H9 (cell line): ENCODE measurements around the gene THOC2. TPM values are rescaled to one million over a fixed set of nuclear protein-coding genes. Genes with fewer than 3 reads are reported as not detected.

Experiments
- DNase-seq: peaks from one replicate; pipeline ENCODE4 v3.0.0-alpha.2; 2017
- H2AFZ ChIP-seq: one replicate; pipeline ENCODE4 v1.6.1; 2013; ENCODE audit warnings: mild to moderate bottlenecking, low read length, control low read depth, moderate library complexity
- H2AK5ac ChIP-seq: 2 replicates; pipeline ENCODE4 v1.6.1; 2013; ENCODE audit warnings: low read length, control low read depth, mixed read lengths; ENCODE audit not compliant: insufficient read length
- H2BK120ac ChIP-seq: one replicate; pipeline ENCODE4 v1.6.1; 2013; ENCODE audit warnings: low read depth, mild to moderate bottlenecking, low read length, control low read depth, inconsistent platforms; ENCODE audit not compliant: poor library complexity, severe bottlenecking
- H2BK12ac ChIP-seq: 2 replicates; pipeline ENCODE4 v1.6.1; 2013; ENCODE audit warnings: low read length, control low read depth, mixed read lengths, low read depth; ENCODE audit not compliant: insufficient read length
- H2BK15ac ChIP-seq: 2 replicates; pipeline ENCODE4 v1.6.1; 2013; ENCODE audit warnings: low read depth, low read length, control low read depth
- H2BK20ac ChIP-seq: one replicate; pipeline ENCODE4 v1.6.1; 2013; ENCODE audit warnings: low read depth, mild to moderate bottlenecking, low read length, control low read depth, inconsistent platforms; ENCODE audit not compliant: poor library complexity, severe bottlenecking
- H2BK5ac ChIP-seq: 2 replicates; pipeline ENCODE4 v1.6.1; 2013; ENCODE audit warnings: low read length, control low read depth, mixed read lengths; ENCODE audit not compliant: insufficient read length
- H3K14ac ChIP-seq: 2 replicates; pipeline ENCODE4 v1.6.1; 2013; ENCODE audit warnings: low read length, control low read depth; ENCODE audit not compliant: insufficient read depth
- H3K18ac ChIP-seq: 2 replicates; pipeline ENCODE4 v1.6.1; 2013; ENCODE audit warnings: low read depth, mild to moderate bottlenecking, mixed read lengths, low read length, control low read depth; ENCODE audit not compliant: insufficient read length
- H3K23ac ChIP-seq: 2 replicates; pipeline ENCODE4 v1.6.1; 2013; ENCODE audit warnings: low read length, control low read depth, mixed read lengths, low read depth; ENCODE audit not compliant: insufficient read length
- H3K23me2 ChIP-seq: 2 replicates; pipeline ENCODE4 v1.6.1; 2013; ENCODE audit warnings: low read depth, mild to moderate bottlenecking, mixed read lengths, low read length, control low read depth; ENCODE audit not compliant: insufficient read length, poor library complexity, severe bottlenecking
- H3K27ac ChIP-seq: 2 replicates; pipeline ENCODE4 v1.5.1; 2013; ENCODE audit warnings: low read length, control low read depth, mixed read lengths, low read depth; ENCODE audit not compliant: insufficient read length
- H3K27me3 ChIP-seq: 2 replicates; pipeline ENCODE4 v1.6.1; 2013; ENCODE audit warnings: low read length, control low read depth, inconsistent platforms; ENCODE audit not compliant: insufficient read depth
- H3K4ac ChIP-seq: 2 replicates; pipeline ENCODE4 v1.6.1; 2013; ENCODE audit warnings: low read depth, mild to moderate bottlenecking, control low read depth, inconsistent platforms, low read length, moderate library complexity
- H3K4me1 ChIP-seq: 2 replicates; pipeline ENCODE4 v1.6.1; 2013; ENCODE audit warnings: low read length, control low read depth, inconsistent platforms; ENCODE audit not compliant: insufficient read depth
- H3K4me2 ChIP-seq: 2 replicates; pipeline ENCODE4 v1.6.1; 2013; ENCODE audit warnings: low read length, control low read depth, mixed read lengths; ENCODE audit not compliant: insufficient read length, insufficient read depth
- H3K56ac ChIP-seq: 2 replicates; pipeline ENCODE4 v1.6.1; 2013; ENCODE audit warnings: low read depth, mild to moderate bottlenecking, mixed read lengths, low read length, control low read depth; ENCODE audit not compliant: insufficient read length
- H3K79me1 ChIP-seq: 2 replicates; pipeline ENCODE4 v1.6.1; 2013; ENCODE audit warnings: low read depth, mild to moderate bottlenecking, moderate library complexity, low read length, control low read depth, inconsistent platforms; ENCODE audit not compliant: insufficient read depth, poor library complexity, severe bottlenecking
- H3K79me2 ChIP-seq: 2 replicates; pipeline ENCODE4 v1.6.1; 2013; ENCODE audit warnings: low read length, control low read depth, inconsistent platforms; ENCODE audit not compliant: insufficient read depth
- H3K9ac ChIP-seq: 2 replicates; pipeline ENCODE4 v1.6.1; 2013; ENCODE audit warnings: low read length, control low read depth, mixed read lengths; ENCODE audit not compliant: insufficient read length; ENCODE audit errors: extremely low read depth
- H3K9me3 ChIP-seq: one replicate; pipeline ENCODE4 v1.6.1; 2013; ENCODE audit warnings: low read depth, low read length, inconsistent platforms; ENCODE audit not compliant: control insufficient read depth
- H3T11ph ChIP-seq: one replicate; pipeline ENCODE4 v1.6.1; 2013; ENCODE audit warnings: mild to moderate bottlenecking, low read length, control low read depth, inconsistent platforms
- H4K20me1 ChIP-seq: one replicate; pipeline ENCODE4 v1.6.1; 2013; ENCODE audit not compliant: control insufficient read depth, insufficient read length, insufficient read depth
- H4K5ac ChIP-seq: 2 replicates; pipeline ENCODE4 v1.6.1; 2013; ENCODE audit warnings: low read depth, mild to moderate bottlenecking, mixed read lengths, low read length, control low read depth; ENCODE audit not compliant: insufficient read length
- H4K8ac ChIP-seq: replicated peaks from 2 replicates; pipeline ENCODE4 v1.6.1; 2013; ENCODE audit warnings: low read length, control low read depth, mixed read lengths, low read depth; ENCODE audit not compliant: insufficient read length
- H4K91ac ChIP-seq: 2 replicates; pipeline ENCODE4 v1.6.1; 2013; ENCODE audit warnings: low read depth, mild to moderate bottlenecking, moderate library complexity, mixed read lengths, low read length, control low read depth; ENCODE audit not compliant: insufficient read length
- H3K27ac Mint-ChIP-seq, 3 experiments: 2 replicates in 2 of 3; 3 replicates in 1 of 3; pipeline ENCODE4 v1.8.0; 2020 to 2021; ENCODE audit warnings: mixed read lengths in 3 of 3, mild to moderate bottlenecking in 1 of 3, moderate library complexity in 1 of 3
- H3K27me3 Mint-ChIP-seq: 2 replicates; pipeline ENCODE4 v1.8.0; 2021; ENCODE audit warnings: low read depth, mild to moderate bottlenecking, moderate library complexity, mixed read lengths
- H3K36me3 Mint-ChIP-seq, 3 experiments: 2 replicates in 2 of 3; 3 replicates in 1 of 3; pipeline ENCODE4 v1.8.0; 2020 to 2021; ENCODE audit warnings: low read depth in 3 of 3, mixed read lengths in 3 of 3; ENCODE audit not compliant: insufficient read depth in 1 of 3
- H3K4me1 Mint-ChIP-seq, 2 experiments: 2 replicates each; pipeline ENCODE4 v1.8.0; 2020; ENCODE audit warnings: mixed read lengths in 2 of 2
- H3K4me3 Mint-ChIP-seq, 2 experiments: 2 replicates in 1 of 2; 3 replicates in 1 of 2; pipeline ENCODE4 v1.8.0; 2020 to 2021; ENCODE audit warnings: mild to moderate bottlenecking in 2 of 2, mixed read lengths in 2 of 2, moderate library complexity in 1 of 2
- H3K9me3 Mint-ChIP-seq, 2 experiments: 2 replicates in 1 of 2; 3 replicates in 1 of 2; pipeline ENCODE4 v1.8.0; 2020; ENCODE audit warnings: mild to moderate bottlenecking in 2 of 2, mixed read lengths in 2 of 2, moderate library complexity in 1 of 2
- CTCF ChIP-seq: fragments of 200-600 bp; sonication (generic); conservative IDR thresholded peaks from 3 replicates; pipeline ENCODE4 v1.8.0; 2021; ENCODE audit warnings: antibody characterized with exemption, mild to moderate bottlenecking
- total RNA-seq: library from RNA; stranded (reverse); gene quantifications from 2 replicates; pipeline ENCODE4 v1.2.1, GENCODE V29; 2021

Gene THOC2
- total RNA-seq, 1 experiment from 2014 or later: 72.1 TPM

- H2BK12ac ChIP-seq: no peak overlapping the region
- no peaks in the 10 kb centered on the region for H3K79me2 ChIP-seq
- no peak overlapping the region for H3K14ac ChIP-seq
- no peak overlapping the region for H4K91ac ChIP-seq
- no peaks in the 10 kb centered on the region for H3K9me3 ChIP-seq
- no peak overlapping the region for H2BK5ac ChIP-seq
- no peak overlapping the region for H3K4me3 Mint-ChIP-seq
- H3K9me3 Mint-ChIP-seq: peaks cover 0 to 46% of the 10 kb centered on the region in 2 experiments; a peak in 3 of 5 replicates
- H3K4me1 Mint-ChIP-seq: no peaks in the 10 kb centered on the region
- no peak overlapping the region for H2AFZ ChIP-seq
- no peak overlapping the region for H2BK15ac ChIP-seq
- no peak overlapping the region for H3K4ac ChIP-seq
- no peaks in the 10 kb centered on the region for H3K27me3 ChIP-seq
- no peaks in the 10 kb centered on the region for H3K4me1 ChIP-seq
- no peak overlapping the region for H3K18ac ChIP-seq
- H4K20me1 ChIP-seq: no peaks in the 10 kb centered on the region
- no peak overlapping the region for H4K5ac ChIP-seq
- no peak overlapping the region for H2BK120ac ChIP-seq
- H3K4me2 ChIP-seq: no peak overlapping the region
- no peak for TF ChIP-seq CTCF
- H3K56ac ChIP-seq: no peak overlapping the region
- H3K27ac Mint-ChIP-seq: no peak overlapping the region
- no peak overlapping the region for H2BK20ac ChIP-seq
- H3K36me3 Mint-ChIP-seq: peaks cover 0 to 17% (median 8%) of the 10 kb centered on the region in 3 experiments; a peak in 3 of 7 replicates
- no peak overlapping the region for H3K23ac ChIP-seq
- DNase-seq: no peak
- no peak overlapping the region for H3K9ac ChIP-seq
- no peaks in the 10 kb centered on the region for H3K27me3 Mint-ChIP-seq
- no peaks in the 10 kb centered on the region for H3K23me2 ChIP-seq
- H3T11ph ChIP-seq: no peak overlapping the region
- no peak overlapping the region for H3K27ac ChIP-seq
- no peaks in the 10 kb centered on the region for H3K79me1 ChIP-seq
- no peak overlapping the region for H2AK5ac ChIP-seq
- no peak overlapping the region for H4K8ac ChIP-seq
Measured at GRCh38 chrX:123695242-123695641, 37.6 kb downstream of the THOC2 start.
